HG02678 (cell line): ENCODE results near the gene CCDC27.

Source experiments
- ATAC-seq: cut with Tn5 transposase; IDR thresholded peaks from one replicate; pipeline ENCODE4 v1.9.1; 2021; ENCODE audit warnings: mild to moderate bottlenecking, moderate library complexity; ENCODE audit not compliant: unreplicated experiment

CCDC27 gene

DNA sequence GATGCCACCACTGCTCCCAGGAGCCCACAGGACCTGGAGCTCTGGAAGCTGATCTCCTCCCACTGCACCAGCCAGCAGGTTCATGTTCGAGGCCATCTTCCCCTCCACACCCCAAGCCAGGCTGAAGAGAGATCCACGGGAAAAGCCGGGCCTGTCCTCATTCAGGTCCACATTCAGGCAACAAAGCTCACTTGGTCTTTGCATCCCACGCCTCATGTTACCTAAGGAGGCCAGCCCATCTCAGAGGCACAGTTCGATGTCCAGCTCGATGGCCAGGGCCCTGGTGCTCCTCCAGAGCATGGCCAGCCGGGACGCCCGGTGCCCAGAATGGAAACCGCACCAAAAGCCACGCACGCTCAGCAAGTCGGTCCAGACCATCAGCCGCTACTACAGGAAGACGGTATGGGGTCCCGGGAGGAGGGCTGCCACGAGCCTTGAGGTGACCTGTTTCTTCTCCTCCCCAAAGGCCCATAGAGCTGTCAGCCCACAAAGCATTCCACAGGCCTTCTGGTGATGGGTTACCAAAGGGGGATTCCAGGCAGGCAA is at the start of gene CCDC27:
TSS of gene CCDC27 (plus strand) at position 51 of the 546 bp plus-strand sequence. CDS start at position 83, 32 bp downstream.
- ATAC-seq: no peak

GRCh38 chr1:3702528-3702927 is 49.7 kb upstream of the CCDC27 start:
- ATAC-seq: no peak

DNA sequence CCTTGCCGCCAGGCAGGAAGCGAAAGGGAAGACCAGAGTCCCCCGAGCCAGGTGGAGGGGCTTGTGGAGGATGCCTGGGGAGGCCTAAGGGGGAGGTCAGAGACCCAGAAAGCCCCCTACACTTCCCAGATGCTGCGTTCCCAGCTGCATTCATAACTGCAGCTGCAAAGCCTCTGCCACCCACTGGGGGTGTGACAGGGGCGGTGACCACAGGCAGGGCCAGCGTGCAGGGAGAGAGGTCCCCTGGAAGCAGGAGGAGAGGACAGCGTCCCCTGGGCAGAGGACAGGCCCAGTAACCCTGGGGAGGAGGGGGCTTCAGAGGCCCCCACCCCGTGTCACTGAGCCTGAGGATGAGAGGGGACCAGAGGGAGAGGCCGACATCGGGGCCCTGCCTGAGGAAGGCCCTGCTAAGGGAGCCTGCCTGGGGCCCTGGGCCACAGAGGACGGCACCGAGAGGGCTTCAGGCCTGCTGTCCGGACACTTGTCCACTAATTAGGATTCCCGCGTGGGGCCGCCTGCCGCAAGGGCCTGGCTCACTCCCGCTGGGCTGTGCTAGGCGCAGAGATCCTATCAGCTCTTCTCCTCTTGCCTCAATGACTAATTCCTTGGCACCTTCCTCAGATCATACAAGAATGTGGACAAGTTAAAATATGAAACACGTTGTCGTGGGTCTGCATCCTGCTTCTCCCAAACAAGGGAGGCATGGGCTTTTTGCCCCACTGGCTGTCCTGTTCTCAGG is 49.1 kb upstream of the CCDC27 start:
- ATAC-seq: no peak

- no peak for ATAC-seq
These were observed 48.4 kb upstream of the CCDC27 start for GRCh38 chr1:3703786-3704371.

GRCh38 chr1:3705341-3705950 is 46.8 kb upstream of the CCDC27 start:
- ATAC-seq: no peak

DNA sequence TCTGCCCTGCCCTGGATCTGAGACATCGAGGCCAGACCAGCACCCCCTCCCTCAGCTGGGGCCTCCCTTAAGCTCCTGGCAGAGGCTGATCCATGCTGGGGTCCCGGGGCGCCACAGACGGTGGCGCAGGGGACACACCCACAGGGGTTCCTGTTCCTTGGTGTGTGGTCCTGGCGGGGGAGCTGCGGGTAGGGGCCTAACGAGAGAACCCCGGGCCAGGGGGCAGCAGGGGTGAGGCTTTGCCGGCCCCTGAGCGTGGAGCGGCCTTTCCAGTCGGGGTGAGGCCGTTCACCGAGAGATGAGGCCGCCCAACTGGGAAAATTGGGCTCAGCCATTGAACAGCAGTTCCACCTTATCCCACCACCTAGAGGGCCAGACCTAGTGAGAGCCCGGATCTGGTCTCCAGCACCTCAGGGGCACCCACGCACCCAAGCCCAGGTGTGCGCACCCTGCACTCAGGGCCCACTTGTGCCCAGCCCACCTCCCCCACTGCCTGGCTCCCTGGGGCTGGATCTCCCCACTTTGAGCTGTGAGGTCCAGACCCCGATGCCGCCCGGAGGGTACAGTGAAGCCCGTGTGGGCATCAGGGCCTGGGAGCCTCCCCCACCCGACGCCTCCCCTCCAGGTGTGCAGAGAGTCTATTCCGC is 45.5 kb upstream of the CCDC27 start:
- no peak for ATAC-seq

DNA sequence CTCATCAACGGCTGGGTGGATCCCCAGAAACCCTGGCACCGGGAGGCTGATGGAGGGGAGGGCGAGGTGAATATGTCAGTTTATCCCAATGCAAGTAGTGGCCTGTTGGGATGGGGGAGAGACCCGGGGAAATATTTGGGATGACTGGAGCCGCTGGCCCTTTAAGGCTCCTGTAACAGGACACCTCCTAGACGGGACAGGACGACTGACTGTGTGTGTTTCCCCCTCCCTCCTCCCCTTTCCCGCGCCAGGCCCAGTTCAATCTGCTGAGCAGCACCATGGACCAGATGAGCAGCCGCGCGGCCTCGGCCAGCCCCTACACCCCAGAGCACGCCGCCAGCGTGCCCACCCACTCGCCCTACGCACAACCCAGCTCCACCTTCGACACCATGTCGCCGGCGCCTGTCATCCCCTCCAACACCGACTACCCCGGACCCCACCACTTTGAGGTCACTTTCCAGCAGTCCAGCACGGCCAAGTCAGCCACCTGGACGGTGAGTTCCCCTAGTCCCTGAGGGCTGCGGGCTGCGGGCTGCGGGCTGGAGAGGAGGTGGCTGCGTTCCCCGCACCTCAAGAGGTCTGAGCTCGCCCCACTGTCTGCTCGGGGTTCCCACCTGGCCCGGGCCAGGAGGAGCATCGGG is 44.8 kb upstream of the CCDC27 start:
- no peak for ATAC-seq

DNA sequence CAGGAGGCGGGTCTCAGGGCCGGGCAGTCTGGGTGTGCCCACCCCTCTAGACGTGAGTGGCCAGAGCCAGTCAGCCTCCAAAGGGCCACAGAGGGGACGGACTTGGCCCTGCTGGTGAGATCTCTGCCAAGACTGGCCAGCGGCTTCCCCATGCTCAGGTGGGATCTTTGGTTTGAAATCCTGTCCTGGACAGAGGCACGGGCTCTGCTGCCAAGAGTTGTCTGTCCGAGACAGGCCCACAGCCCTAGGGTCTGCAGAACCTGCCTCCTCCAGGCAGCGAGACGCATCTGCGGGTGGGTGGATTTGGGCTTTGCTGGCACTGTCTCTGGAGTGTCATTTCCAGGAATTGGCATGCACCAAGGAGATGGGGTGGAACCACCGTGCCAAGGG is 44.3 kb upstream of the CCDC27 start:
- no peak for ATAC-seq

DNA sequence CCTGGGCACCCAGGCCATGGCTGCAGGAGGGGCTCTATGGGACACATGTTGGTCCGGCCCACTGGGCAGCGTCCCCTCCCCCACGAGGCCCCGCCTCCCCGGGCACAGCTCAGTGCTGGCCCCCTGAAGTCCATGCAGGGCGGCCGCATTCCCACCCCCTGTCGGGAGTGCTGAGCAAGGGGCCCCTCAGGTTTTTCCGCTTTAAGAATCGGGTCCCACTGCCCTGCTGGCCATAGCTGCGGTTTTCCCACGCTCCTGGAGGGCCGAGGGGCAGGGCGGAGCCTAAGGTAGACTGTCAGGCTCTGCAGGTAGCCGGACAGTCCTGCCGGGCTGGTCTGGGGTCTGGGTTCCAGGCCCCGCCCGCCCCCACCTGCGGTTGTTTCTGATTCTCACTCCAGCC is 43.5 kb upstream of the CCDC27 start:
- ATAC-seq: no peak

DNA sequence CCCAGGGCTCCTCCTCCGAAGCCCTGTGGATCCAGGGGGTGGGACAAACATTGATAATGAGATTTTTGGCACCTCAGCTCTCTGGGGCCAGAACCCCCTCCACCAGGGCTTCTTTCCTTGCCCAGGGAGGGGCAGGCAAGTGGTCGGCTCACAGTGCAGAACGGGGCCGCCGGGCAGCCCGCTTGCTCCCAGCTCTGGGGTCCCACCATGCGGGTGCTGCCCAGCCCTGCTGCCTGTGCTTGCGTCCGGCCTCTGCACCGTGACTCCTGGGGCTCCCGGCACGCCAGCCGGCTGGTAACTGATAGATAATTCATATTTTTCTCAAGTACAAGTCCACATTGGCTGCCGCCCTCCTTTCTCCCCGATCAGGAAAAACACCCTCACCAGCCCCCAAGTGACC is 42.0 kb upstream of the CCDC27 start:
- no peak for ATAC-seq

DNA sequence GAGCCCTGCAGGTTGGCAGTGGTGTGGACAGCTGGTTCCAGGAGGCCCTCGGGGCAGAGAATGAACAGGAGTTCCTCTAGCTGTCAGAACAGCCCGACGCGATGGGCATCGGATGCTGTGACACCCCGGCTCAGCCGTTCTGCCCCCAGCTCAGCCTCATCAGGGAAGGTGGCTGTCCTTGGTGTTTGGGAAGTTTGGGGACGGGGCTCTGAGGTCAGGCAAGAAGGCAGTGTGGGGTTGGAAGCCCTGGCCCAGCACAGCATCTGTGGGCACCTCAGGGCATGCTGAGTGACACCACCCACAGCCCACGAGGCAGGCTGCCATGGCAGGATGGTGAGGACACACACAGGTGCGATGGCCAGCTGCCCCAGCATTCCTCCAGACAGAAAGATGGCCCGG is 40.9 kb upstream of the CCDC27 start:
- ATAC-seq: no peak

DNA sequence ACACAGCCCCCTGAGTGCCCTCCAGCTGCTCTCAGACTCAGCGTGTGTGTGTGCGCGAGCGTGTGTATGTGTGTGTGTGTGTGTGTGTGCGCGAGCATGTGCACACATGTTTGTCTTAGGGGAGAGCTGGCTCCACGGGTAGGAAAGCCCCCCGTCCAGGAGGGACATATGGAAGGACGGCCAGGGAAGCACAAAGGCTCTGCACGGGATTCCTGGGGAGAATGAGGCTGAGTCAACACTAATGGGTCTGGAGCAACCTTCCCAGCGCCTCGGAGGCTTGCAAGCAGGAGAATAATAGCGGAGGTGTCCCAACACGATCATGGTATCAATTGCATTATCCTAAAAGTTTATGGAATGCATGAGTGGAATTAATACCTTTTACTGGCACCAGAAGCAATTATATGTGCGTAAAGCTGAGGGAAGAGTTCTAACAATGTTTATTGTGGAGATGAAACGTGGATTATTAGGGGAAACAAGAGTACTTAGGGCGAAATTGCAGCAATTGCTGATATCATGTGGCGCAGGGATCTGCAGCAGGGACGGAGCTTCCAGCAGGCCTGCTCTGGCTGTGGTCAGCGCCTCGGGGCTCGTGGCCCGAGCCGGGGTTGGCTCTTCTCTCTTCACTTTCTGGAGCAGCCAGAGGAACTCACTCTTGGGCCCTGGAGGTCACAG is 40.3 kb upstream of the CCDC27 start:
- no peak for ATAC-seq

- ATAC-seq: no peak
These were observed 39.4 kb upstream of the CCDC27 start for GRCh38 chr1:3712573-3713535.

GRCh38 chr1:3713840-3714239 is 38.4 kb upstream of the CCDC27 start:
- no peak for ATAC-seq

DNA sequence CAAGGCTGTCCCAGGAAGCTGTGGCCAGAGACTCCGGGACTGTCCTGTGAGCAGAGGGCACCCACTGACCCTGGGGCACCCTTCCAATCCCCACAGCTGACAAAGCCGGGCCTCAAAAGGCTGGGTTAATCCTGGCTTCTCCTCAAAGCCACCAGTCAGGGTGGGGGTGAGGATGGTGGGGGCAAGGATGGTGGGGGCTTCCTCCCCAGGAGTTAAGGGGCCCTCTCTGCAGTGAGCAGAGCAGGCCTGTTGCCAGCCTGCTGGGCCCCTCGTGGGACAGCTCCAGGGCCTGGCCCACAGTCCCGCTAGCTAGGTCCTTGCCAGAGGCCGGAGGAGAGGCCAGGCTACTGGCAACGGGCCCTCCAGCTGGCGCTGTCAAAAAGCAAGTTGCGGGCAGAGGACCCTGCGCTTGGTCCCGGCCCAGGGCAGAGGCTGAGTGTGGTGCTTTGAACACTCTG is 37.9 kb upstream of the CCDC27 start:
- no peak for ATAC-seq

DNA sequence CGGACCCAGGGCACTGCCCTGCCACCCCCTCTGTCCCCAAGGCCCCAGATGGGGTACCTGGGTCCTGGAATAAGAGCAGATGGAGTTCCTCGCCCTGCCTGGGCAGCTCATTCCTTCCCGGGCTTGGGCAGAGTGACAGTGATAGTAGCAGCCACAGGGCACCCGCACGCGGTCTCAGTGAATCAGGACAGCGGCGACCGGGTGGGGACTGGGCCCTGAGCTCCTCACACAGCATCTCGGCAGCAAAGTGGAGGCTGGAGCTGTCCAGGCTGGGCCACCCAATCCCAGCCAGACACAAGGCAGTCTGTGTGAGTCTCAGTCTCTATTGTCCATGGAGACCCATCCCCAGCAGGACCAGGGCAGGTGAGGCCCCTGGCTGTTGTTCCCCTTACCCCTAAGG is 37.4 kb upstream of the CCDC27 start:
- no peak for ATAC-seq

- no peak for ATAC-seq
These were observed 35.9 kb upstream of the CCDC27 start for GRCh38 chr1:3716351-3716750.

GRCh38 chr1:3717041-3717714 is 35.1 kb upstream of the CCDC27 start:
- no peak for ATAC-seq
